K562 (cell line): ENCODE data around the gene SAFB. TPM values are rescaled to one million over a fixed set of nuclear protein-coding genes. Genes with fewer than 3 reads are reported as not detected.

Experiments used
- ATAC-seq: fragments of 200-7000 bp; cut with Tn5 transposase; 3 replicates; pipeline ENCODE4 v1.9.1; 2020; ENCODE audit warnings: moderate library complexity
- BruUV-seq: library from RNA; stranded (reverse); fragments of 400-500 nt; replicated peaks from 2 replicates; lab custom pipeline; 2021; lab: Mats Ljungman, UMichigan
- CTCF ChIA-PET: fragments of 300-600 bp; formaldehyde crosslinking; extraction: SDS; loops from one replicate; lab custom pipeline; 2021; ENCODE audit warnings: low intra/inter-chr PET ratio; lab: Yijun Ruan, JAX
- POLR2A ChIA-PET: fragments of 300-600, 350-650 bp; sonication (Branson Sonifier 250); formaldehyde crosslinking; extraction: SDS; loops from one replicate; lab custom pipeline; 2021; ENCODE audit warnings: antibody characterized with exemption, inconsistent platforms; lab: Yijun Ruan, JAX
- DNase-seq, 4 experiments: peaks; one replicate each; pipeline versions ENCODE4 v3.0.0 to v3.0.0-alpha.2; 2011 to 2018; ENCODE audit warnings: low spot score in 3 of 4, mixed read lengths in 3 of 4; ENCODE audit errors: extremely low read depth in 1 of 4
- FAIRE-seq: peaks from 2 replicates; lab custom pipeline; 2011; peaks lifted over from hg19 to GRCh38; lab: Jason Lieb, UNC
- H2AFZ ChIP-seq: 2 replicates; pipeline ENCODE4 v1.6.0; 2011; ENCODE audit warnings: low read depth, low read length, control low read depth, inconsistent platforms
- H3K27ac ChIP-seq: fragments of 200-600 bp; 3 replicates; pipeline ENCODE4 v1.8.0; 2011; ENCODE audit warnings: low read depth, mild to moderate bottlenecking, control low read depth, inconsistent platforms, low read length, moderate library complexity, mixed read lengths; ENCODE audit errors: extremely low read depth
- H3K27me3 ChIP-seq, 2 experiments: fragments of 300-600 bp in 1 of 2; 2 replicates in 1 of 2; 3 replicates in 1 of 2; pipeline versions ENCODE4 v1.6.0 to v1.8.0; 2011; ENCODE audit warnings: inconsistent platforms in 2 of 2, low read length in 2 of 2, mild to moderate bottlenecking in 1 of 2, mixed read lengths in 1 of 2, moderate library complexity in 1 of 2; ENCODE audit not compliant: control insufficient read depth in 2 of 2, insufficient read depth in 2 of 2
- H3K36me3 ChIP-seq: fragments of 300-600 bp; 3 replicates; pipeline ENCODE4 v1.8.0; 2011; ENCODE audit warnings: mild to moderate bottlenecking, low read length, inconsistent platforms; ENCODE audit not compliant: control insufficient read depth, insufficient read depth
- H3K4me1 ChIP-seq, 2 experiments: fragments of 200-600 bp in 1 of 2; replicated peaks in 1 of 2; 2 replicates in 1 of 2; 3 replicates in 1 of 2; pipeline versions ENCODE4 v1.5.1 to v1.8.0; 2011; ENCODE audit warnings: inconsistent platforms in 2 of 2, low read length in 2 of 2, mild to moderate bottlenecking in 1 of 2, mixed read lengths in 1 of 2, moderate library complexity in 1 of 2; ENCODE audit not compliant: control insufficient read depth in 2 of 2, insufficient read depth in 2 of 2
- H3K4me2 ChIP-seq: 2 replicates; pipeline ENCODE4 v1.6.1; 2011; ENCODE audit warnings: low read length, control low read depth, inconsistent platforms, mixed read lengths; ENCODE audit not compliant: insufficient read depth
- H3K4me3 ChIP-seq: fragments of 200-600 bp; sonication (generic), shearing (Covaris generic); 2 replicates; pipeline ENCODE4 v1.5.1; 2016; ENCODE audit warnings: control low read depth, inconsistent platforms
- H3K79me2 ChIP-seq: fragments of 200-600 bp; 3 replicates; pipeline ENCODE4 v1.8.0; 2011; ENCODE audit warnings: low read length, inconsistent platforms; ENCODE audit not compliant: control insufficient read depth, insufficient read depth
- H3K9ac ChIP-seq, 2 experiments: 2 replicates each; pipeline versions ENCODE4 v1.6.0 to v1.6.1; 2011; ENCODE audit warnings: low read depth in 2 of 2, low read length in 2 of 2, control low read depth in 1 of 2, inconsistent platforms in 1 of 2, mild to moderate bottlenecking in 1 of 2, mixed read lengths in 1 of 2; ENCODE audit not compliant: insufficient read depth in 1 of 2
- H3K9me1 ChIP-seq: one replicate; pipeline ENCODE4 v1.6.0; 2011; ENCODE audit warnings: inconsistent platforms, mild to moderate bottlenecking, low read length, moderate library complexity; ENCODE audit not compliant: control insufficient read depth, insufficient read depth
- H3K9me3 ChIP-seq: replicated peaks from 2 replicates; pipeline ENCODE4 v1.5.1; 2011; ENCODE audit warnings: low read depth, low read length, inconsistent platforms; ENCODE audit not compliant: control insufficient read depth, insufficient read depth
- H4K20me1 ChIP-seq: replicated peaks from 2 replicates; pipeline ENCODE4 v1.6.1; 2011; ENCODE audit warnings: low read length, inconsistent platforms, mixed read lengths; ENCODE audit not compliant: control insufficient read depth, insufficient read depth
- ADNP ChIP-seq: fragments of 200-800 bp; sonication (Bioruptor generic); IDR thresholded peaks from 2 replicates; pipeline ENCODE4 v1.6.1; 2016; ENCODE audit warnings: missing genetic modification characterization, missing compliant biosample characterization
- CREM ChIP-seq: IDR thresholded peaks from 2 replicates; pipeline ENCODE4 v1.6.1; 2014; ENCODE audit warnings: antibody characterized with exemption, low read depth
- EWSR1 ChIP-seq: fragments of 450-650 bp; IDR thresholded peaks from 2 replicates; pipeline ENCODE4 v1.6.1; 2018; ENCODE audit warnings: borderline replicate concordance, mild to moderate bottlenecking, low read depth, moderate library complexity; ENCODE audit not compliant: partially characterized antibody
- KLF16 ChIP-seq: IDR thresholded peaks from 2 replicates; pipeline ENCODE4 v1.6.1; 2016; ENCODE audit warnings: antibody characterized with exemption
- SMC3 ChIP-seq: conservative IDR thresholded peaks from 2 replicates; pipeline ENCODE4 v1.6.1; 2011; ENCODE audit warnings: low read depth, low read length, improper control_type of control experiment; ENCODE audit not compliant: insufficient read depth
- STAG1 ChIP-seq: sonication (generic); formaldehyde crosslinking; IDR thresholded peaks from 2 replicates; pipeline ENCODE4 v1.5.0; 2020; ENCODE audit warnings: missing genetic modification reagents, borderline replicate concordance
- TFAM ChIP-seq: fragments of 250-450 bp; sonication (Bioruptor Pico); conservative IDR thresholded peaks from 2 replicates; pipeline ENCODE4 v1.5.0; 2021; ENCODE audit warnings: mild to moderate bottlenecking, moderate library complexity
- ZFP91 ChIP-seq: sonication (generic); formaldehyde crosslinking; IDR thresholded peaks from 2 replicates; pipeline ENCODE4 v1.8.0; 2022; ENCODE audit warnings: mild to moderate bottlenecking, missing genetic modification reagents
- WGBS: fragments of 100-300 bp; shearing (Covaris generic); methylation state at CpG from one replicate; pipeline ENCODE4 v1.1.6; 2016; ENCODE audit warnings: low coverage, mixed read lengths; ENCODE audit not compliant: insufficient coverage; ENCODE audit errors: missing lambda C conversion rate; 5-methylcytosine and 5-hydroxymethylcytosine counted together
- in situ Hi-C: fragments of 300-500 bp; cut with MboI; formaldehyde crosslinking; loops from 4 replicates; pipeline ENCODE4 v1.15.0; 2018; ENCODE audit warnings: inconsistent platforms, mixed read lengths
- intact Hi-C: fragments of 100-400 bp; cut with micrococcal nuclease; formaldehyde crosslinking; loops from 2 replicates; pipeline ENCODE4 v1.14.2; 2022
- polyA plus RNA-seq, 8 experiments: library from polyadenylated mRNA; depleted of rRNA in 4 of 8; stranded (reverse) in 5 of 8; unstranded in 3 of 8; fragments of >200 nt; fragmentation: Nextera tagmentation in 2 of 8; fragmentation: Illumina TruSeq in 1 of 8; extraction: Ambion mirVana in 2 of 8; extraction: Trizol in 1 of 8; gene quantifications; 2 replicates each; pipeline versions ENCODE4 v1.2.1 to v1.2.3, GENCODE V29; 2011 to 2014; ENCODE audit warnings: inconsistent platforms in 1 of 8, missing spikeins in 1 of 8
- total RNA-seq, 7 experiments: library from RNA; depleted of rRNA in 6 of 7; stranded (reverse); fragments of >200 nt in 6 of 7; fragmentation: Illumina TruSeq in 2 of 7; extraction: Trizol in 2 of 7; gene quantifications; 2 replicates each; pipeline versions ENCODE4 v1.2.1 to v1.2.3, GENCODE V29; 2011 to 2021; ENCODE audit warnings: low replicate concordance in 1 of 7
- TF ChIP-seq, protein P1 (sequence below), 3 experiments: IDR thresholded peaks in 2 of 3; conservative IDR thresholded peaks in 1 of 3; 2 replicates each; pipeline ENCODE4 v1.5.1; 2011 to 2012; ENCODE audit warnings: low read length in 3 of 3, mild to moderate bottlenecking in 3 of 3, control low read depth in 2 of 3, improper control_type of control experiment in 1 of 3, inconsistent platforms in 1 of 3, low read depth in 1 of 3, mixed read lengths in 1 of 3, moderate library complexity in 1 of 3; ENCODE audit not compliant: insufficient read depth in 2 of 3
- TF ChIP-seq, protein P2 (sequence below): sonication (generic); formaldehyde crosslinking; IDR thresholded peaks from 2 replicates; pipeline ENCODE4 v1.8.0; 2022; ENCODE audit warnings: mild to moderate bottlenecking, missing genetic modification reagents
- TF ChIP-seq, protein P3 (sequence below): sonication (generic); formaldehyde crosslinking; IDR thresholded peaks from 2 replicates; pipeline ENCODE4 v1.8.0; 2022; ENCODE audit warnings: mild to moderate bottlenecking, low read depth, missing genetic modification reagents
- TF ChIP-seq, protein P4 (sequence below): fragments of 450-650 bp; formaldehyde crosslinking; IDR thresholded peaks from 2 replicates; pipeline ENCODE4 v1.4.0; 2020; ENCODE audit warnings: mild to moderate bottlenecking, moderate library complexity

Gene SAFB
- total and polyA plus RNA-seq, 9 of the 15 experiments (the other 6 are each of a cell fraction or from before 2014, with no cell fraction given): 1.1 to 151 (median 83.1) TPM

DNA sequence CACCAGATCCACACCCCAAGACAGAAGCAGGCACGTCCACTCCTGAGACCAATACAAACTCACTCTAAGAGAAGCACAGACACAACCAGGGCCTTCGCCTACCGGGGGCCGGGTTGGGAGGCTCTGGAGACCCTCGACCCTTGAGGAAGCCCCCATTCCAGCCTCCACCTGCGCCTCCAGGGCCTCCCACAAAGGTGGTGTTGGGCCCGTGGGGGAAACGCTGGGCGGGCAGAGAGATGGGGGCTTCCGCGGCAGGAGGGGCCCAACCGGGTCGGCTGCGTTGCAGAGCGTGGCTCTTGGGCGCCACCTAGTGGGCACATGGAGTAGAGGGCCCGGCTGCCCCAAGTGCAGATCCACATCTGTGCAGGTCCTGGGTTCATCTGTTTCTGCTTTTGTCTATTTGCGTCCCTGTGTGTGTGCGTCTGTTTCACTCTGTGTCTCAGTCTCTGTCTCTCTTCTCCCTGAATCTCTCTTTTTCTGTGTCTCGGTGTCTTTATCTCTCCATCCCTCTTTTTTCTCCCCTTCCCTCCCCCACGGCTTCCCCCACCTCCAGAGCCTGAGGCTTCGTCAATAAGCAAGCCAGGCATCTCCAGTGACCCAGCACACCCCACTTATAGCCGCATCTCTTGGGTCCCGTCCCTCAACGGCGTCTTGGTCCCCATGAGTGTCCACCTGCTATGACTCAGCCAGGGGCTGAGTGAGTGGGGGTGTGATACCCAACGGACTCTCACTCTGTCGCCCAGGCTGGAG lies 44.6 kb upstream of the SAFB start:
- Histone ChIP-seq H3K9ac (peak overlapping the region; percentile 25 to 59; a peak in 2 of 4 replicates), H3K36me3 (peaks cover 13% of the 10 kb centered on the region; the same call in 1 of the 3 replicates), H4K20me1 (no peaks in the 10 kb centered on the region), H3K9me3 (no peaks in the 10 kb centered on the region), H3K79me2 (no peaks in the 10 kb centered on the region), H3K4me1 (peaks cover 0 to 12% of the 10 kb centered on the region in 2 experiments; a peak in 3 of 5 replicates), H3K4me2 (peak overlapping the region; percentile 46), H3K4me3 (no peak overlapping the region; the same call in 1 of the 2 replicates), H3K27ac (no peak overlapping the region; the same call in 2 of the 3 replicates), H3K9me1 (no peaks in the 10 kb centered on the region), H3K27me3 (no peaks in the 10 kb centered on the region), H2AFZ (peak overlapping the region; percentile 70)
- WGBS: 21% methylated on average over 19 of the region's 28 CpGs
- peak; percentile 80 for FAIRE-seq
- in situ Hi-C loops: no loop called here
- ATAC-seq: peak; percentile 99
- CTCF ChIA-PET: interaction anchor here (0.6 to 0.8 kb wide), 4 partner anchors 208 to 845 kb away, joined by 3 to 5 read pairs (median 4); no protein-coding TSS in a partner anchor
- BruUV-seq: no TSS peak
- POLR2A ChIA-PET: interaction anchor here (0.8 kb wide), 1 partner anchor 14 kb away, joined by 5 read pairs; no protein-coding TSS in a partner anchor
- intact Hi-C loops: loop anchor here (5.0 kb wide), 1 partner anchor 56 kb away; no protein-coding TSS in a partner anchor
- DNase-seq: peak; percentile 78 to 90 (median 88)
- TF ChIP-seq, protein P1, sequence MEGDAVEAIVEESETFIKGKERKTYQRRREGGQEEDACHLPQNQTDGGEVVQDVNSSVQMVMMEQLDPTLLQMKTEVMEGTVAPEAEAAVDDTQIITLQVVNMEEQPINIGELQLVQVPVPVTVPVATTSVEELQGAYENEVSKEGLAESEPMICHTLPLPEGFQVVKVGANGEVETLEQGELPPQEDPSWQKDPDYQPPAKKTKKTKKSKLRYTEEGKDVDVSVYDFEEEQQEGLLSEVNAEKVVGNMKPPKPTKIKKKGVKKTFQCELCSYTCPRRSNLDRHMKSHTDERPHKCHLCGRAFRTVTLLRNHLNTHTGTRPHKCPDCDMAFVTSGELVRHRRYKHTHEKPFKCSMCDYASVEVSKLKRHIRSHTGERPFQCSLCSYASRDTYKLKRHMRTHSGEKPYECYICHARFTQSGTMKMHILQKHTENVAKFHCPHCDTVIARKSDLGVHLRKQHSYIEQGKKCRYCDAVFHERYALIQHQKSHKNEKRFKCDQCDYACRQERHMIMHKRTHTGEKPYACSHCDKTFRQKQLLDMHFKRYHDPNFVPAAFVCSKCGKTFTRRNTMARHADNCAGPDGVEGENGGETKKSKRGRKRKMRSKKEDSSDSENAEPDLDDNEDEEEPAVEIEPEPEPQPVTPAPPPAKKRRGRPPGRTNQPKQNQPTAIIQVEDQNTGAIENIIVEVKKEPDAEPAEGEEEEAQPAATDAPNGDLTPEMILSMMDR (IDR thresholded peaks at IDR 0.05 in 2 of 3, conservative IDR thresholded peaks at IDR 0.05 in 1 of 3; ENCODE audit: insufficient read depth in 2 of 3, low read depth in 1 of 3, low read length in 3 of 3): peak; percentile 89 to 92 (median 89)
- TF ChIP-seq SMC3 (peak; percentile 66), KLF16 (0 out of 2 replicates have a peak, but pooled peaks have one; percentile 14), ZFP91 (CRISPR knock-in tag) (peak; percentile 64; the same call in 1 of the 2 replicates), CREM (0 out of 2 replicates have a peak, but pooled peaks have one; percentile 10), TFAM (CRISPR knock-in tag) (no peak), EWSR1 (no peak), STAG1 (CRISPR knock-in tag) (peak; percentile 52), ADNP (tag) (no peak)
- TF ChIP-seq, protein P2, sequence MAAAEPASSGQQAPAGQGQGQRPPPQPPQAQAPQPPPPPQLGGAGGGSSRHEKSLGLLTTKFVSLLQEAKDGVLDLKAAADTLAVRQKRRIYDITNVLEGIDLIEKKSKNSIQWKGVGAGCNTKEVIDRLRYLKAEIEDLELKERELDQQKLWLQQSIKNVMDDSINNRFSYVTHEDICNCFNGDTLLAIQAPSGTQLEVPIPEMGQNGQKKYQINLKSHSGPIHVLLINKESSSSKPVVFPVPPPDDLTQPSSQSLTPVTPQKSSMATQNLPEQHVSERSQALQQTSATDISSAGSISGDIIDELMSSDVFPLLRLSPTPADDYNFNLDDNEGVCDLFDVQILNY (CRISPR knock-in tag): 0 out of 2 replicates have a peak, but pooled peaks have one; percentile 11
- TF ChIP-seq, protein P3, sequence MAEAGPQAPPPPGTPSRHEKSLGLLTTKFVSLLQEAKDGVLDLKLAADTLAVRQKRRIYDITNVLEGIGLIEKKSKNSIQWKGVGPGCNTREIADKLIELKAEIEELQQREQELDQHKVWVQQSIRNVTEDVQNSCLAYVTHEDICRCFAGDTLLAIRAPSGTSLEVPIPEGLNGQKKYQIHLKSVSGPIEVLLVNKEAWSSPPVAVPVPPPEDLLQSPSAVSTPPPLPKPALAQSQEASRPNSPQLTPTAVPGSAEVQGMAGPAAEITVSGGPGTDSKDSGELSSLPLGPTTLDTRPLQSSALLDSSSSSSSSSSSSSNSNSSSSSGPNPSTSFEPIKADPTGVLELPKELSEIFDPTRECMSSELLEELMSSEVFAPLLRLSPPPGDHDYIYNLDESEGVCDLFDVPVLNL (CRISPR knock-in tag): peak; percentile 55; the same call in 1 of the 2 replicates
- TF ChIP-seq, protein P4, sequence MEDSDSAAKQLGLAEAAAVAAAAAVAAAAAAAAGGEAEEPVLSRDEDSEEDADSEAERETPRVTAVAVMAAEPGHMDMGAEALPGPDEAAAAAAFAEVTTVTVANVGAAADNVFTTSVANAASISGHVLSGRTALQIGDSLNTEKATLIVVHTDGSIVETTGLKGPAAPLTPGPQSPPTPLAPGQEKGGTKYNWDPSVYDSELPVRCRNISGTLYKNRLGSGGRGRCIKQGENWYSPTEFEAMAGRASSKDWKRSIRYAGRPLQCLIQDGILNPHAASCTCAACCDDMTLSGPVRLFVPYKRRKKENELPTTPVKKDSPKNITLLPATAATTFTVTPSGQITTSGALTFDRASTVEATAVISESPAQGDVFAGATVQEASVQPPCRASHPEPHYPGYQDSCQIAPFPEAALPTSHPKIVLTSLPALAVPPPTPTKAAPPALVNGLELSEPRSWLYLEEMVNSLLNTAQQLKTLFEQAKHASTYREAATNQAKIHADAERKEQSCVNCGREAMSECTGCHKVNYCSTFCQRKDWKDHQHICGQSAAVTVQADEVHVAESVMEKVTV (CRISPR knock-in tag): 0 out of 2 replicates have a peak, but pooled peaks have one; percentile 15
